ENCODE measurements around the gene P3H4.
"Not testable (repeated sequence)": the region's sequence is repeated elsewhere in the genome, so short reads cannot be mapped to it uniquely, and the experiment has no call there.

Gene P3H4

GRCh38 chr17:41811549-41812380 is at the start of gene P3H4:
TSS of gene P3H4 (minus strand) at chr17:41811949. CDS start at chr17:41811915, 34 bp downstream.
- Histone ChIP-seq H3K36me3 (ENCODE audit: control insufficient read depth, insufficient read depth, low read length, severe bottlenecking) (no peaks in the 10 kb centered on the region), H3K9ac (ENCODE audit: low read length) (peak within 1 kb of the TSS; percentile 91), H3K4me1 (ENCODE audit: control insufficient read depth, insufficient read depth, low read length) (peaks cover 29% of the 10 kb centered on the region), H3K4me3 (ENCODE audit: low read length) (peak within 1 kb of the TSS; percentile 86), H3K27me3 (replicated peaks; ENCODE audit: control insufficient read depth, insufficient read depth, low read length) (no peaks in the 10 kb centered on the region), H3K9me3 (ENCODE audit: control insufficient read depth, low read length) (no peaks in the 10 kb centered on the region)
- peak; percentile 93 for DNase-seq (ENCODE audit: low read depth)

GRCh38 chr17:41860254-41860931 is 48.6 kb upstream of the P3H4 start:
- Histone ChIP-seq H3K27me3 (replicated peaks; ENCODE audit: control insufficient read depth, insufficient read depth, low read length) (no peaks in the 10 kb centered on the region), H3K36me3 (ENCODE audit: control insufficient read depth, insufficient read depth, low read length, severe bottlenecking) (no peaks in the 10 kb centered on the region), H3K9ac (ENCODE audit: low read length) (no peak overlapping the region), H3K4me3 (ENCODE audit: low read length) (no peak overlapping the region), H3K4me1 (ENCODE audit: control insufficient read depth, insufficient read depth, low read length) (peaks cover 14% of the 10 kb centered on the region), H3K9me3 (ENCODE audit: control insufficient read depth, low read length) (no peaks in the 10 kb centered on the region)
- no peak for DNase-seq (ENCODE audit: low read depth)

GRCh38 chr17:41851382-41851781 is 39.6 kb upstream of the P3H4 start:
- H3K9ac ChIP-seq (ENCODE audit: low read length); DNase-seq (ENCODE audit: low read depth); H3K27me3 ChIP-seq (replicated peaks; ENCODE audit: control insufficient read depth, insufficient read depth, low read length); H3K9me3 ChIP-seq (ENCODE audit: control insufficient read depth, low read length); H3K4me3 ChIP-seq (ENCODE audit: low read length): not testable (repeated sequence)
- peaks cover 20% of the 10 kb centered on the region for H3K4me1 ChIP-seq (ENCODE audit: control insufficient read depth, insufficient read depth, low read length)
- H3K36me3 ChIP-seq (ENCODE audit: control insufficient read depth, insufficient read depth, low read length, severe bottlenecking): peaks cover 43% of the 10 kb centered on the region

GRCh38 chr17:41849251-41849990 is 37.7 kb upstream of the P3H4 start:
- no peaks in the 10 kb centered on the region for H3K27me3 ChIP-seq (replicated peaks; ENCODE audit: control insufficient read depth, insufficient read depth, low read length)
- no peak for DNase-seq (ENCODE audit: low read depth)
- no peak overlapping the region for H3K4me3 ChIP-seq (ENCODE audit: low read length)
- peaks cover 36% of the 10 kb centered on the region for H3K36me3 ChIP-seq (ENCODE audit: control insufficient read depth, insufficient read depth, low read length, severe bottlenecking)
- H3K9me3 ChIP-seq (ENCODE audit: control insufficient read depth, low read length): no peaks in the 10 kb centered on the region
- H3K9ac ChIP-seq (ENCODE audit: low read length): no peak overlapping the region
- peaks cover 20% of the 10 kb centered on the region for H3K4me1 ChIP-seq (ENCODE audit: control insufficient read depth, insufficient read depth, low read length)

- H3K4me1 ChIP-seq (ENCODE audit: control insufficient read depth, insufficient read depth, low read length): peaks cover 20% of the 10 kb centered on the region
- no peaks in the 10 kb centered on the region for H3K27me3 ChIP-seq (replicated peaks; ENCODE audit: control insufficient read depth, insufficient read depth, low read length)
- no peak overlapping the region for H3K9ac ChIP-seq (ENCODE audit: low read length)
- H3K36me3 ChIP-seq (ENCODE audit: control insufficient read depth, insufficient read depth, low read length, severe bottlenecking): peaks cover 30% of the 10 kb centered on the region
- DNase-seq (ENCODE audit: low read depth): peak; percentile 50
- no peak overlapping the region for H3K4me3 ChIP-seq (ENCODE audit: low read length)
- H3K9me3 ChIP-seq (ENCODE audit: control insufficient read depth, low read length): no peaks in the 10 kb centered on the region
These were observed 37.0 kb upstream of the P3H4 start for GRCh38 chr17:41848788-41849187.

GRCh38 chr17:41844971-41845370 is 33.2 kb upstream of the P3H4 start:
- Histone ChIP-seq H3K4me1 (ENCODE audit: control insufficient read depth, insufficient read depth, low read length) (peaks cover 20% of the 10 kb centered on the region), H3K4me3 (ENCODE audit: low read length) (no peak overlapping the region), H3K9ac (ENCODE audit: low read length) (no peak overlapping the region), H3K36me3 (ENCODE audit: control insufficient read depth, insufficient read depth, low read length, severe bottlenecking) (peaks cover 12% of the 10 kb centered on the region), H3K27me3 (replicated peaks; ENCODE audit: control insufficient read depth, insufficient read depth, low read length) (no peaks in the 10 kb centered on the region), H3K9me3 (ENCODE audit: control insufficient read depth, low read length) (no peaks in the 10 kb centered on the region)
- no peak for DNase-seq (ENCODE audit: low read depth)

GRCh38 chr17:41840781-41841180 is 29.0 kb upstream of the P3H4 start:
- not testable (repeated sequence) for H3K4me1 ChIP-seq (ENCODE audit: control insufficient read depth, insufficient read depth, low read length); H3K9me3 ChIP-seq (ENCODE audit: control insufficient read depth, low read length); H3K27me3 ChIP-seq (replicated peaks; ENCODE audit: control insufficient read depth, insufficient read depth, low read length); H3K36me3 ChIP-seq (ENCODE audit: control insufficient read depth, insufficient read depth, low read length, severe bottlenecking); DNase-seq (ENCODE audit: low read depth); H3K9ac ChIP-seq (ENCODE audit: low read length); H3K4me3 ChIP-seq (ENCODE audit: low read length)

GRCh38 chr17:41839448-41839847 is 27.7 kb upstream of the P3H4 start:
- peaks cover 11% of the 10 kb centered on the region for H3K4me1 ChIP-seq (ENCODE audit: control insufficient read depth, insufficient read depth, low read length)
- not testable (repeated sequence) for H3K9ac ChIP-seq (ENCODE audit: low read length); H3K36me3 ChIP-seq (ENCODE audit: control insufficient read depth, insufficient read depth, low read length, severe bottlenecking); H3K9me3 ChIP-seq (ENCODE audit: control insufficient read depth, low read length); DNase-seq (ENCODE audit: low read depth); H3K27me3 ChIP-seq (replicated peaks; ENCODE audit: control insufficient read depth, insufficient read depth, low read length); H3K4me3 ChIP-seq (ENCODE audit: low read length)

- Histone ChIP-seq H3K9me3 (ENCODE audit: control insufficient read depth, low read length) (no peaks in the 10 kb centered on the region), H3K4me3 (ENCODE audit: low read length) (peak within 1 kb of the TSS; percentile 88), H3K36me3 (ENCODE audit: control insufficient read depth, insufficient read depth, low read length, severe bottlenecking) (peaks cover 5% of the 10 kb centered on the region), H3K9ac (ENCODE audit: low read length) (peak within 1 kb of the TSS; percentile 90), H3K27me3 (replicated peaks; ENCODE audit: control insufficient read depth, insufficient read depth, low read length) (no peaks in the 10 kb centered on the region), H3K4me1 (ENCODE audit: control insufficient read depth, insufficient read depth, low read length) (peaks cover 11% of the 10 kb centered on the region)
- DNase-seq (ENCODE audit: low read depth): no peak
These were observed 26.2 kb upstream of the P3H4 start, which contains the start of gene KLHL10 for GRCh38 chr17:41837761-41838538. TSS of gene KLHL10 (plus strand) at chr17:41837825. CDS start at chr17:41837933, 108 bp downstream.

- no peaks in the 10 kb centered on the region for H3K27me3 ChIP-seq (replicated peaks; ENCODE audit: control insufficient read depth, insufficient read depth, low read length)
- peak overlapping the region; percentile 90 for H3K9ac ChIP-seq (ENCODE audit: low read length)
- peaks cover 10% of the 10 kb centered on the region for H3K36me3 ChIP-seq (ENCODE audit: control insufficient read depth, insufficient read depth, low read length, severe bottlenecking)
- no peaks in the 10 kb centered on the region for H3K9me3 ChIP-seq (ENCODE audit: control insufficient read depth, low read length)
- no peak for DNase-seq (ENCODE audit: low read depth)
- peak overlapping the region; percentile 88 for H3K4me3 ChIP-seq (ENCODE audit: low read length)
- peaks cover 11% of the 10 kb centered on the region for H3K4me1 ChIP-seq (ENCODE audit: control insufficient read depth, insufficient read depth, low read length)
These were observed 24.9 kb upstream of the P3H4 start for GRCh38 chr17:41836550-41837196.

All from adipocyte (in vitro differentiated cells).